T47D (cell line): Measurements from ENCODE around the gene APBA1.

Experiments
- DNase-seq, 2 experiments: peaks; one replicate each; pipeline versions ENCODE4 v3.0.0 to v3.0.0-alpha.2; 2011 to 2012; ENCODE audit warnings: low read depth in 1 of 2, low spot score in 1 of 2
- JUND ChIP-seq: IDR thresholded peaks from 2 replicates; pipeline ENCODE4 v1.6.1; 2012; ENCODE audit warnings: low read depth
- in situ Hi-C: cut with HindIII; loops from 2 replicates; pipeline ENCODE4 v1.10.0; 2016; ENCODE audit warnings: low sequenced_read_pairs, low pct_unique_long_range_greater_than_20kb

The APBA1 gene

GRCh38 chr9:69504058-69504457 is 168.1 kb downstream of the APBA1 start:
- no peak for TF ChIP-seq JUND
- in situ Hi-C loops, result no loop called here
- DNase-seq, result no peak

GRCh38 chr9:69502671-69503301 is 169.4 kb downstream of the APBA1 start:
- no peak for TF ChIP-seq JUND
- in situ Hi-C loops, result no loop called here

DNA sequence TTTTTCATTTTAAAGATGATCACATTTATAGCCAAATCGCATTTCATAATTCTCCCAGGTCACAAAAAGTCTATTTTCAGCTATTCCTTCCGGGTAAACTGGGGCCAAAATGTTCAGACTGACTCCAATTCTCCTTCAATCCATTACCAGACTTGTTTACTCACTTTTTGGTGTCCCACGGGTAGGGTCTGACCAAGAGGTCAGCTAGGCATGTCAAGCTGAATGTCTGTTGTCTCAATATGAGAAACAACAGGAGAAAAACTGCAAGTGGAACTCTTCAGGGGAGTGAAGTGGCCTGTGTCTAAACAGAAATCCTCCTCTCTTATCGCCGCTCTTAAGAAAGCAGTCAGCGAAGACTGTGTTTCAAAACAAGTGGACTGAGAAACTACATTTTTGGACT is 171.3 kb downstream of the APBA1 start:
- in situ Hi-C loops, result no loop called here
- TF ChIP-seq JUND, result no peak
- no peak for DNase-seq

More at GRCh38 chr9:69502671-69503301, 169.4 kb downstream of the APBA1 start:
- no peak for DNase-seq

- DNase-seq, result no peak
- in situ Hi-C loops, result no loop called here
- TF ChIP-seq JUND, result no peak
Measured at GRCh38 chr9:69499959-69500358, 172.2 kb downstream of the APBA1 start.

- in situ Hi-C loops, result no loop called here
- TF ChIP-seq JUND, result no peak
Measured at GRCh38 chr9:69499407-69499806, 172.8 kb downstream of the APBA1 start.

GRCh38 chr9:69498470-69498869 is 173.7 kb downstream of the APBA1 start:
- DNase-seq, result no peak
- TF ChIP-seq JUND, result no peak
- in situ Hi-C loops, result no loop called here

More at GRCh38 chr9:69499407-69499806, 172.8 kb downstream of the APBA1 start:
- no peak for DNase-seq

DNA sequence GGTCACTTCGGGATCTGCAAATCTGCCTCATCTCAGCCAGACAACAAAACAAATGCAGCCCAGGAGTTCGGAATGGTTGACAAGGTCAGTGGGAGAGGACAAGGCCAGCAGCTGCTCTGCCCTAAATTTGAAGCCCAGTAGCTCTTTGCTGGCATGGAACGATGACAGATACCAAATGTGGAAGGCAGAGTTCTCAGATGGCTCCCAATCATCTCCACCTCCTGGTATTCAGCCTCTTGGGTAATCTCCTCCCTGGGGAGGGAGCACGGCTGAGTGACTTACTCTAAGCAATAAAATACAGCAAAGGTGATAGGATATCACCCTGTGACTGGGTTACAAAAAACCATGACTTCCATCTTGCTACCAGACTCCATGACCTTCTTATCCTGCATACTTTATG is 174.4 kb downstream of the APBA1 start:
- TF ChIP-seq JUND, result no peak
- in situ Hi-C loops, result no loop called here
- no peak for DNase-seq

- in situ Hi-C loops, result no loop called here
- TF ChIP-seq JUND, result no peak
- no peak for DNase-seq
Measured at GRCh38 chr9:69496846-69497450, 175.2 kb downstream of the APBA1 start.

GRCh38 chr9:69495296-69495695 is 176.9 kb downstream of the APBA1 start:
- in situ Hi-C loops, result no loop called here
- DNase-seq, result no peak
- no peak for TF ChIP-seq JUND

DNA sequence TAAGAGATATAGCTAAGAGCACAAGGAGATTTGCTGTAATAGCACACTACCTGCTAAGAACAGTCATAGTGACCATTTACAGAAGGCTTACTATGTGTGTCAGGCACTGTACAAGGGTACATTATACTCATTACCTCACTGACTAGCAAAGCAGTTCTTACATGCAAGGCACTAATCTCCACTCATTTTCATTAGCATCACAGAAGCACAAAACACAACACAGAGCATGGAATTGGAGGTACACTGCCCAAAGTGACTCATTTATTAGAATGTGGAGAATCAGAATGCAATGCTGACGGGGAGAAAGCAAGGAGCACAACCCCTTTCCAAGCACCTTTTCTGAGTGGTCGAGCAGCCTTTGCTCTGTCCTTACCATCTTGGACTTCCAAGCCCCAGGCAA is 177.4 kb downstream of the APBA1 start:
- no peak for TF ChIP-seq JUND
- DNase-seq, result no peak
- in situ Hi-C loops, result no loop called here

DNA sequence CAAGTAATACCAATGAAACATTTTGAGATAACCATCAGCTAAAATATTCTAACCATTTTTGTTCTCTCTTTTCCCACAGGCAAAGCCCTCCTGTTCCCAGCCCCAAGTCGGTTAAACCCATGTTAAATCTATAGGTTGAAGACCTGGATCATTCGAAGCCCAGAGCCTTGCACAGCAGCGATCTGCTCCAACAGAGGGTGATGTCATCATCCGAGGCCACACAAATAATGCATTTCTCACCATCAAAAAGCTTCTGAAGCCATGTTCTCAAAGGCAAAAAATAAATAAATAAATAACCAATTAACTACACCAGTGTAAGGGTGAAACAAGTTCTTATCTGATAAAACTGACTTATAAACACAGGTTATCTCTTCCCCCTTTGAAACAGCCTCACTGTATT is 178.0 kb downstream of the APBA1 start:
- TF ChIP-seq JUND, result no peak
- in situ Hi-C loops, result no loop called here
- DNase-seq, result no peak

DNA sequence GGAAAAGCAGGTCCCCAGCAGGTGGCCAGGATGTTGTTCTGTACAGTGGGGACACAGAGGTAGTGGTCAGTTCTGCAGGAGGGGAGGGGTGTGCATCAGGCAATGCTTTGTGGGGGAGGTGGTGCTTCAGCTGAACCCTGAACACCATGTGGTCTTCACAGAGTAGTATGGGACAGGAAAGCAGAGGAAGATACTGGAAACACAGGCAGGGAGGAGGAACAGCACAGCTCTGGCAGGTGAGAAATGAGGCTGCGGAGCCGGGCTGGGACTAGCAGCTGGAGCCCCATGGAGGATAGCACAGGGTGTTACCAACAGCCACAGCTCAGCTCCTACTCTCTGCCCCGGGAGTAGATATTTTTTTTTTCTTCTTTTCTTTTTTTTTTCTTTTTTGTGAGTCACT is 185.7 kb downstream of the APBA1 start:
- no peak for DNase-seq
- TF ChIP-seq JUND, result no peak
- in situ Hi-C loops, result no loop called here

GRCh38 chr9:69485466-69485865 is 186.7 kb downstream of the APBA1 start:
- in situ Hi-C loops, result no loop called here
- no peak for TF ChIP-seq JUND
- no peak for DNase-seq
